A549 (cell line): Measurements from ENCODE around the gene KRTAP21-1. TPM values are rescaled to one million over a fixed set of nuclear protein-coding genes. Genes with fewer than 3 reads are reported as not detected.
"Not testable (repeated sequence)": the region's sequence is repeated elsewhere in the genome, so short reads cannot be mapped to it uniquely, and the experiment has no call there.

Source experiments
- ATAC-seq, 2 experiments: fragments of 200-7000 bp in 1 of 2; fragments of >200 bp in 1 of 2; cut with Nextera tagmentation in 1 of 2; cut with Tn5 transposase in 1 of 2; 3 replicates each; pipeline versions ENCODE4 v1.8.0 to v1.9.1; 2018 to 2020; ENCODE audit warnings: mild to moderate bottlenecking in 1 of 2, moderate library complexity in 1 of 2
- CTCF ChIA-PET: fragments of 300-600 bp; sonication (Branson Sonifier 250); formaldehyde crosslinking; extraction: SDS; loops from one replicate; lab custom pipeline; 2021; ENCODE audit warnings: antibody characterized with exemption, inconsistent platforms; lab: Yijun Ruan, JAX
- POLR2A ChIA-PET: fragments of 350-600 bp; formaldehyde crosslinking; extraction: SDS; loops from one replicate; lab custom pipeline; 2021; ENCODE audit warnings: antibody characterized with exemption, inconsistent platforms; lab: Yijun Ruan, JAX
- DNase-seq, 2 experiments: peaks; one replicate each; pipeline versions ENCODE4 v3.0.0 to v3.0.0-alpha.2; 2011 to 2016; ENCODE audit warnings: low read depth in 1 of 2, low spot score in 1 of 2
- FAIRE-seq: peaks from 2 replicates; lab custom pipeline; 2011; peaks lifted over from hg19 to GRCh38; lab: Jason Lieb, UNC
- H3K27ac ChIP-seq, 2 experiments: fragments of >200 bp; sonication (Bioruptor Twin); formaldehyde crosslinking; 3 replicates each; pipeline ENCODE4 v1.5.1; 2016 to 2017
- H3K4me1 ChIP-seq: fragments of >200 bp; sonication (Bioruptor Twin); formaldehyde crosslinking; 3 replicates; pipeline ENCODE4 v1.6.1; 2016
- H3K4me2 ChIP-seq: fragments of >200 bp; sonication (Bioruptor Twin); formaldehyde crosslinking; 3 replicates; pipeline ENCODE4 v1.6.1; 2016
- H3K4me3 ChIP-seq: fragments of >200 bp; sonication (Bioruptor Twin); formaldehyde crosslinking; 3 replicates; pipeline ENCODE4 v1.5.1; 2016
- H3K9me3 ChIP-seq: fragments of >200 bp; sonication (Bioruptor Twin); formaldehyde crosslinking; 3 replicates; pipeline ENCODE4 v1.6.1; 2016
- CBX8 ChIP-seq: fragments of 200-600 bp; sonication (generic); IDR thresholded peaks from 2 replicates; pipeline ENCODE4 v1.6.1; 2016
- EHF ChIP-seq: fragments of 250-450 bp; sonication (Bioruptor Pico); IDR thresholded peaks from 2 replicates; pipeline ENCODE4 v1.5.0; 2020; ENCODE audit warnings: mild to moderate bottlenecking
- EHMT2 ChIP-seq: fragments of 200-600 bp; sonication (generic); IDR thresholded peaks from 2 replicates; pipeline ENCODE4 v1.6.1; 2016; ENCODE audit warnings: antibody characterized with exemption, low read depth, mild to moderate bottlenecking, moderate library complexity
- FOXS1 ChIP-seq: fragments of 250-450 bp; sonication (Bioruptor Pico); IDR thresholded peaks from 2 replicates; pipeline ENCODE4 v1.5.0; 2020; ENCODE audit warnings: mild to moderate bottlenecking, moderate library complexity
- GATA3 ChIP-seq: IDR thresholded peaks from 2 replicates; pipeline ENCODE4 v1.6.1; 2012; ENCODE audit warnings: borderline replicate concordance
- HDAC2 ChIP-seq: fragments of 200-600 bp; sonication (generic); IDR thresholded peaks from 2 replicates; pipeline ENCODE4 v1.6.1; 2016
- HMGXB4 ChIP-seq: fragments of 250-450 bp; sonication (Bioruptor Pico); IDR thresholded peaks from 2 replicates; pipeline ENCODE4 v1.5.0; 2021; ENCODE audit warnings: mild to moderate bottlenecking, moderate library complexity, borderline replicate concordance
- JUN ChIP-seq, 2 experiments: fragments of >200 bp; sonication (Bioruptor Twin); formaldehyde crosslinking; IDR thresholded peaks; 2 replicates in 1 of 2; 3 replicates in 1 of 2; pipeline ENCODE4 v1.6.1; 2016 to 2017
- MAX ChIP-seq: IDR thresholded peaks from 2 replicates; pipeline ENCODE4 v1.6.1; 2012
- NFE2L2 ChIP-seq: fragments of 150-350 bp; conservative IDR thresholded peaks from 2 replicates; pipeline ENCODE4 v1.6.1; 2014; ENCODE audit warnings: low read length
- POLR2AphosphoS2 ChIP-seq: conservative IDR thresholded peaks from 2 replicates; pipeline ENCODE4 v1.6.1; 2012; ENCODE audit warnings: low read length, improper control_type of control experiment, inconsistent platforms
- RCOR1 ChIP-seq: fragments of 150-350 bp; IDR thresholded peaks from 2 replicates; pipeline ENCODE4 v1.6.1; 2014; ENCODE audit warnings: antibody characterized with exemption, low read length, low read depth
- RFX5 ChIP-seq: fragments of 450-650 bp; IDR thresholded peaks from 2 replicates; pipeline ENCODE4 v1.7.1; 2014; ENCODE audit warnings: antibody characterized with exemption, mild to moderate bottlenecking, moderate library complexity
- SREBF2 ChIP-seq: fragments of 450-650 bp; IDR thresholded peaks from 2 replicates; pipeline ENCODE4 v1.6.1; 2014; ENCODE audit warnings: mild to moderate bottlenecking, moderate library complexity
- TFCP2L1 ChIP-seq: fragments of 250-450 bp; sonication (Bioruptor Pico); IDR thresholded peaks from 2 replicates; pipeline ENCODE4 v1.5.0; 2021; ENCODE audit warnings: mild to moderate bottlenecking
- TP53 ChIP-seq: fragments of 250-450 bp; sonication (Bioruptor Pico); IDR thresholded peaks from 2 replicates; pipeline ENCODE4 v1.5.0; 2021; ENCODE audit warnings: mild to moderate bottlenecking, moderate library complexity
- USF2 ChIP-seq: fragments of 450-650 bp; IDR thresholded peaks from 2 replicates; pipeline ENCODE4 v1.6.1; 2014; ENCODE audit warnings: antibody characterized with exemption
- ZC3H11A ChIP-seq: fragments of 450-650 bp; IDR thresholded peaks from 2 replicates; pipeline ENCODE4 v1.6.1; 2014; ENCODE audit warnings: antibody characterized with exemption, mild to moderate bottlenecking
- WGBS: methylation state at CpG from one replicate; pipeline ENCODE4 v1.1.6; 2017; ENCODE audit errors: missing lambda C conversion rate; 5-methylcytosine and 5-hydroxymethylcytosine counted together
- polyA minus RNA-seq: library from RNA; depleted of rRNA, polyadenylated mRNA; stranded (reverse); fragments of >200 nt; gene quantifications from 2 replicates; pipeline ENCODE4 v1.2.3, GENCODE V29; 2011; rRNA and poly(A)+ RNA removed
- polyA plus RNA-seq, 4 experiments: library from polyadenylated mRNA; depleted of rRNA in 3 of 4; stranded (reverse); fragments of >200 nt; fragmentation: RNase III in 1 of 4; extraction: RNeasy Plus Mini Kit Qiagen cat#74134 plus additional on column Dnase treatment in 1 of 4; gene quantifications; 2 replicates in 3 of 4; 3 replicates in 1 of 4; pipeline ENCODE4 v1.2.3, GENCODE V29; 2011 to 2017

Gene KRTAP21-1
- polyA plus RNA-seq (2011; rRNA removed) (not detected in 2 replicates), polyA plus RNA-seq (2017; fragmentation: RNase III; extraction: RNeasy Plus Mini Kit Qiagen cat#74134 plus additional on column Dnase treatment) (not detected in 3 replicates), polyA minus RNA-seq (not detected in 2 replicates)
- not detected in 2 replicates for polyA plus RNA-seq (2012; cell fraction: cytosol; rRNA removed)
- polyA plus RNA-seq (2012; cell fraction: nucleus; rRNA removed): not detected in 2 replicates

GRCh38 chr21:30755328-30755727 is at the start of gene KRTAP21-1:
KRTAP21-1 (minus strand) TSS chr21:30755428; CDS start chr21:30755378, 50 bp downstream.
- CTCF ChIA-PET, H3K4me3 ChIP-seq, DNase-seq, H3K4me2 ChIP-seq, FAIRE-seq, POLR2A ChIA-PET, ATAC-seq, H3K9me3 ChIP-seq, H3K27ac ChIP-seq, H3K4me1 ChIP-seq: not testable (repeated sequence)
- 20% methylated on average over 1 of the region's 2 CpGs for WGBS

- POLR2A ChIA-PET: no interaction called here
- no peak overlapping the region for H3K4me3 ChIP-seq
- 6% methylated on average over 1 of the region's 1 CpG for WGBS
- H3K4me1 ChIP-seq: no peaks in the 10 kb centered on the region
- no peak for FAIRE-seq
- H3K4me2 ChIP-seq: no peak overlapping the region
- H3K27ac ChIP-seq: no peak overlapping the region
- TF ChIP-seq TFCP2L1 (CRISPR knock-in tag): no peak
- TF ChIP-seq ZC3H11A: peak; percentile 52
- TF ChIP-seq, all 56 proteins: peak for 1
- ATAC-seq (no peak), DNase-seq (no peak)
- no peaks in the 10 kb centered on the region for H3K9me3 ChIP-seq
- CTCF ChIA-PET: no interaction called here
Measured at GRCh38 chr21:30800605-30801004, 45.4 kb upstream of the KRTAP21-1 start.

- ATAC-seq: no peak
- POLR2A ChIA-PET: no interaction called here
- 2% methylated on average over 2 of the region's 2 CpGs for WGBS
- H3K9me3 ChIP-seq: no peaks in the 10 kb centered on the region
- DNase-seq: no peak
- H3K27ac ChIP-seq: no peak overlapping the region
- TF ChIP-seq NFE2L2: no peak
- TF ChIP-seq SREBF2: no peak
- no peak for TF ChIP-seq EHF (CRISPR knock-in tag)
- TF ChIP-seq EHMT2: no peak
- TF ChIP-seq HDAC2: no peak
- TF ChIP-seq TFCP2L1 (CRISPR knock-in tag): no peak
- no peak for TF ChIP-seq CBX8
- TF ChIP-seq POLR2AphosphoS2: no peak
- no peak for TF ChIP-seq FOXS1
- no peak for TF ChIP-seq JUN (IDR thresholded peaks at IDR 0.05)
- no peak for TF ChIP-seq RCOR1
- no peak for TF ChIP-seq MAX
- no peak for TF ChIP-seq HMGXB4
- no peak for TF ChIP-seq TP53 (CRISPR knock-in tag)
- no peak for TF ChIP-seq RFX5
- TF ChIP-seq USF2: no peak
- TF ChIP-seq GATA3: no peak
- TF ChIP-seq, all 56 proteins: peak for 0
- FAIRE-seq: no peak
- Histone ChIP-seq H3K4me3 (no peak overlapping the region), H3K4me1 (no peaks in the 10 kb centered on the region), H3K4me2 (no peak overlapping the region)
- CTCF ChIA-PET: no interaction called here
Measured at GRCh38 chr21:30793581-30794314, 38.5 kb upstream of the KRTAP21-1 start.
